HL-60/S4 (cell line): ENCODE measurements around the gene EAPP.
"Not testable (repeated sequence)": the region's sequence is repeated elsewhere in the genome, so short reads cannot be mapped to it uniquely, and the experiment has no call there.

Experiments used
- in situ Hi-C: fragments of 300-500 bp; cut with MboI; formaldehyde crosslinking; loops from 2 replicates; pipeline ENCODE4 v1.14.3; 2022; ENCODE audit warnings: low sequenced_read_pairs

EAPP gene

DNA sequence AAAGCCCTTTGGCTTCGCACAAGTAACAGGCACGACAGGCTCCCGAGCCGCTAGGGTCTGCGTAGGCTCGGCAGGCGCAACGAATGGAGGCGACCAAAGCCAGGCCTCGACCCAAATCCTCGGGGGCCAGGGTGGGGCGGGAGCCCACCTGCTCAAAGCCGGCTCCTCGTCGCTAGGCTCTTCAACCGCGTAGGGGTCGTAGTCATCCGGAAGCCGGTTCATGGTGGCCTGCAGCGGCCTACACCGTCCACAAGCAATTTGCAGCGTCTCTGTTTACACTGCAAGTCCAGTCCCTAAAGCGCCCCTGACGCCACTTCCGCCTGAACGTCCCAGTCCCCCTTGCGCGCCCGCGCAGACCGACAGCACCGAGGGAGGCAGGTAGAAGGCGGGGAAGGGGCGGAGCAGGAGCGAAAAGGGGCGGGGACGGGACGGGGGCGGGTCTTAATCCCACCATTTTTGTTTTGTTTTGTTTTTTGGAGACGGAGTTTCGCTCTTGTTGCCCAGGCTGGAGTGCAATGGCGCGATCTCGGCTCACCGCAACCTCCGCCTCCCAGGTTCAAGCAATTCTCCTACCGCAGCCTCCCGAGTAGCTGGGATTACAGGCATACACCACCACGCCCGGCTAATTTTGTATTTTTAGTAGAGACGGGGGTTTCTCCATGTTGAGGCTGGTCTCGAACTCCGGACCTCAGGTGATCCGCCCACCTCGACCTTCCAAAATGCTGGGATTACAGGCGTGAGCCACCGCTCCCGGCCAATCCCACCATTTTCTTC, at the start of gene EAPP:
Gene EAPP, minus strand, starts transcription at position 295 of the 774 bp plus-strand sequence. Its CDS starts 73 bp downstream, at position 222.
- in situ Hi-C loops: no loop called here

- in situ Hi-C loops: no loop called here
Observed at GRCh38 chr14:34583525-34583924, 44.0 kb upstream of the EAPP start.

DNA sequence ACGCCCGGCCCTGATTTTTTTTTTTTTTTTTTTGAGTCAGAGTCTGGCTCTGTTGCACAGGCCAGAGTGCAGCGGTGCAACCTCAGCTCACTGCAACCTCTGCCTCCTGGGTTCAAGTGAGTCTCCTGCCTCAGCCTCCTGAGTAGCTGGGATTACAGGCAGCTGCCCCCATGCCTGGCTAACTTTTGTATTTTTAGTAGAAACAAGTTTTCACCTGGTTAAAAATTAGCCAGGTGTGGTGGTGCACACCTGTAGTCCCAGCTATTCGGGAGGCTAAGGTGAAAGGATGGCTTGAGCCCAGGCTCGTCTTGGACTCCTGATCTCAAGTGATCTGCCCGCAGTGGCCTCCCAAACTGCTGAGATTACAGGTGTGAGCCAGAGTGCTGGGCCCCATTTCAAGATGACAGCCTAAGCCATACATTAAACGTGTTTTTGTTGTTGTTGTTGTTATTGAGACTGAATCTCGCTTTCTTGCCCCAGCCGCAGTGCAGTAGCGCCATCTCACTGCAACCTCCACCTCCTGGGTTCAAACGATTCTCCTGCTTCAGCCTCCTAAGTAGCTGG, 42.7 kb upstream of the EAPP start:
- in situ Hi-C loops: no loop called here

GRCh38 chr14:34580381-34580780, 40.9 kb upstream of the EAPP start:
- in situ Hi-C loops: no loop called here

- in situ Hi-C loops: no loop called here
Observed at GRCh38 chr14:34571771-34572170, 32.3 kb upstream of the EAPP start.

DNA sequence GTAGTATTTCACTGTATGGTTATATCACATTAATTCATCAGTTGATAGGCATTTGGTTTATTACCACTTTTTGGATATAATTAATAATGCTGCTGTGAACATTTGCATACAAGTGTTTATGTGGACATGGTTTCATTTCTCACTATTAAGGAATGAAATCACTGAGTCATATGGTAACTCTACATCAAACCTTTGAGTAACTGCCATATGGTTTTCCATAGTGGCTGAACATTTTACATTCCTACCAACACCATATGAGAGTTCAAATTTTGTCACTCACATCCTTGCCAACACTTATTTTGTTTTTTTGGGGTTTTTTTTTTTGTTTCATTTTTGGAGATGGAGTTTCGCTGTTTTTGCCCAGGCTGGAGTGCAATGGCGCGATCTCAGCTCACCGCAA, 30.2 kb upstream of the EAPP start:
- in situ Hi-C loops: no loop called here

DNA sequence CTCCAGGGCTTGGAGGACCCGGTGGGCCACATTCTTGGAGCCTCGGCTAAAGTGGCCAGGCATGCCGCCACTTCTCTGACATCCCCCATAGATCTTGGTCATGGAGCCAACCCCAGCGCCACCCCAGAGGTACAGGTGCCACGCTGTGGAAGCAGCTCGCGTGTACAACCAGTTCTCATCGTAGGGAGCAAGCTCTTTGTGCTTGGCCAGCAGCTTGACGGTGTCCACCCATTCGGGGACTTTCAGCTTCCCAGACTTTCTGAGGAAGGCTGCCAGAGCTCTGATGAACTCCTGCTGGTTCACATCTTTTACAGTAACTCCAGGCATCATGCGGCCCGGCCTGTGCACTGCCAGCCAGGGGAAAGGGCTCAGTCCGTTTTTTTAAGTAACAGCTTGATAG, 29.3 kb upstream of the EAPP start:
- in situ Hi-C loops: no loop called here

DNA sequence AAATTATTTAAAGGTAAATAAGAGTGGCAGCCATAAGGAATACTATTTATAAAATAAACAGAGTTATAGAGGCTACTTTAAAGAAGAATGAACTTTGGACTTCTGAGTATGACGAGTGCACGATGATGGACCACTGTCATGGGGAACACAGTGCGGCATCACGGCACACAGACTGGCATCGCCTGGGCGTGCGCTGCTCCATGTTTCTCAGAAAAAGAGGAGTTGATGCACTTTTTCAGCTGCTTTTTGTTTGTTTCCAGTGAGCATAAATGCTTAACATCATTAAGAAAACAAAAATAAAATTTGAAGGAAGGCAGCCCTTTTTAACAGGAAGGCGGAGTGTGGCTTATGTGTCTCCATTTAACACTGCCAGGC, 23.3 kb upstream of the EAPP start:
- in situ Hi-C loops: no loop called here

- in situ Hi-C loops: not testable (repeated sequence)
Observed at GRCh38 chr14:34562037-34562775, 22.7 kb upstream of the EAPP start.

- in situ Hi-C loops: not testable (repeated sequence)
Observed at GRCh38 chr14:34556498-34556829, 17.0 kb upstream of the EAPP start.

DNA sequence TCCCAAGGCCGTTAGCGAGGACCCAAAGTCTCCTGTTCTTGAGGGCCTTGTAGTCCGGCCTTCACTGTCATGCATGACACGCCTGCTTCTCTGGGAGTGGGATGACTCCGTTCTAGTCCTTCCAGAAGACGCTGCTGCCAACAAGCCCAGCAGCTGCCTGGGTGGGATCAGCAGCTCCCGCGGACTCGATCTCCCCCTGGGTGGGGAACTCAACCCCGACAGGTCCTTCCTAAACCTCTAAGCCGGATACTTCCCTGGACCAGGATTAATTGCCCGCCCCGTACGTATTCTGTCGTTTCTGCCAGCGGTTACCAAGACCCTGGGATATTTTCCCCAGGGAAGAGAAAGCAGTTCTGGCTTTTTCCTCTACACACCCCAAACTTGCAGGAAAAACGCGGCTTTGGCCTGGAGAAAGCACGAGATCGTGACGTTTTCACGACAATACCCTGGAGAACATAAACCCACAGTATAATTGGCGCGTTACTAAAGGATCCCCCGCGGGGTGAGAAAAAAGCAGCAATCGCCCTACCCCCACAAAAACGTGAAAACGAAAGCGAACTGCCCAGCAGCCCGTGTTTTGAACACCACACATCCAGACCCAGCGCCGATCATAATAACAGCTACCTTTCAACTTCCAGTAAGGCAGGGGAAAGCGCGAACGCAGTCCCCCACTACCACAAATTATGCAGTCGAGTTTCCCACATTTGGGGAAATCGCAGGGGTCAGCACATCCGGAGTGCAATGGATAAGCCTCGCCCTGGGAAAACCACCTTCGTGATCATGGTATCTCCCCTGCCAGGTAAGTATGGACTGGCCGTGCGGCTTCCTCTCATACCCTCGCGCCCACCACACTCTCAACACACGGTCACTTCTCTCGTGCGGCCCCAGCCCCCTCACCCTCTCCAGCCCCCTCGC, 16.3 kb upstream of the EAPP start:
- in situ Hi-C loops: not testable (repeated sequence)

DNA sequence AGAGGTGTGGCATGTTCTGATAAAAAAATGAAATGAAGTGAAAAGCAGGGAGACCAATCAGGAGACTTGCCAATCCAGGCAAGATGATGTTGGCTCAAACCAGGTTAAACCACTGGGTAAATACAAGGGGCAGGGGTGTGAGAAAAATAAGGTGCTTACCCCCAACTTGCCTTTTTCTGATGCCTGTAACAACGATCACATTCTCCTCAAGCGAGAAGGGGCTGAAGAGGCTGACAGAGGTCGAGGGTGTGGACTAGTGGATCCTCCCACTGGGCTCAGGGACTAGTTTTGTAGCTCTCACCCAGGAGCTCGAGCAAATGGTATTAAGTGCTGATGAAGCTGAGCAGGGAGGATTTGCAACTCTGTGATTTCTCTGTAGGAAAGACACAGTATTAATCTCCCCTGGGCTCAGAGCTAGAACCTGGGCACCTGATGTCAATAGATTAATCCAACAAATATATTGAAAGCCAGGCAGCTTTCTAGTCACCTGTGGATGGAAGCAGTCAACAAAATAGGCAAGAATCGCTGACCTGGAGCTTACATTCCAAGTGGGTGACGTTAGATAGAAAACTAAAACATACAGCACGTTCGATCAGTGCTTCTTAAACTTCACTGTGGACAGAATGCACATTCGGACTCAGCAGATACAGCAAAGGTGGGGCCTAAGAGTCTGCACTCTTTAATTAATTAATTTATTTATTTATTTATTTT, 15.2 kb upstream of the EAPP start:
- in situ Hi-C loops: no loop called here

DNA sequence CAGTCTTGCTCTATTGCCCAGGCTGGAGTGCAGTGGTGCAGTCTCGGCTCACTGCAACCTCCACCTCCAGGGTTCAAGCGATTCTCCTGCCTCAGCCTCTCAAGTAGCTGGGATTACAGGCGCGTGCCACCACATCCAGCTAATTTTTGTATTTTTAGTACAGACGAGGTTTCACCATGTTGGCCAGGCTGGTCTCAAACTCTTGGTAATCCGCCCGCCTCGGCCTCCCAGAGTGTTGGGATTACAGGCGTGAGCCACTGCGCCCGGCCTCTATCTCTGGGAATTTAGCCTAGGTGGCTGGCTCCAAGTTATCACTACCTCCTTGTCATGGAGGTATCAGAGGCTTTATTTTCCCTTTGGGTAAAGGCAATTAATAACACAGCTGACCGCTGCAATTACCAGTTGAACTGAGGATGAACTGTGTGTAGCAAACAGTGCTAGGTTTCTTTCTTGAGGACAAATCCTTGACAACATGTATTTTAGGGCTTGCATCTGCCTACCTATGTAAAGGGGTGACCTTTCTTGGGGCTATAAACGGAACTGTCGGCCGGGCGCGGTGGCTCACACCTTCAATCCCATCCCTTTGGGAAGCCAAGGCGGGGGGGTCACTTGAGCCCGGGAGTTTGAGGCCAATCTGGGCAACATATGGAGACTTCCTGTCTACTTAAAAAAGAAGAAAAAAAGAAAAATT, 9.9 kb upstream of the EAPP start:
- in situ Hi-C loops: not testable (repeated sequence)

DNA sequence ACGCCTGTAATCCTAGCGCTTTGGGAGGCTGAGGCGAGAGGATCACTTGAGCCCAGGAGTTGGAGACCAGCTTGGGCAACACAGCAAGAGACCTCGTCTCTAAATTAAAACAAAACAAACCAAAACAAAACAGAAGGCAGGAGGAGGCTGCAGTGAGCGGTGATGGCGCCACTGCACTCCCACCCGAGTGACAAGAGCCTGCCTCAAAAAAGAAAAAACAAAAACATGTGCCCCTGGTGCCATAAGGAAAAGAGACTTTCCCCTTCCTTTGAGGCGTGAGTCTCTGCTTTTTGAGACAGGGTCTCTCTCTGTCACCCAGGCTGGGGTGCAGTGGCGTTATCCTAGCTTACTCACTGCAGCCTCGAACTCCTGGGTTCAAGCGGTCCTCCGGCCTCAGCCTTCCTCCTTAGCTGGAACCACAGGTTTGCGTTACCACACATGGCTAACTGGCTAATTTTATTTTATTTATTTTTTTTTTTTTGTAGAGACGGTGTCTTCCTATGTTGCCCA, 9.0 kb upstream of the EAPP start:
- in situ Hi-C loops: no loop called here

DNA sequence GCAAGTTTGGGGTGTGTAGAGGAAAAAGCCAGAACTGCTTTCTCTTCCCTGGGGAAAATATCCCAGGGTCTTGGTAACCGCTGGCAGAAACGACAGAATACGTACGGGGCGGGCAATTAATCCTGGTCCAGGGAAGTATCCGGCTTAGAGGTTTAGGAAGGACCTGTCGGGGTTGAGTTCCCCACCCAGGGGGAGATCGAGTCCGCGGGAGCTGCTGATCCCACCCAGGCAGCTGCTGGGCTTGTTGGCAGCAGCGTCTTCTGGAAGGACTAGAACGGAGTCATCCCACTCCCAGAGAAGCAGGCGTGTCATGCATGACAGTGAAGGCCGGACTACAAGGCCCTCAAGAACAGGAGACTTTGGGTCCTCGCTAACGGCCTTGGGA, 7.6 kb upstream of the EAPP start:
- in situ Hi-C loops: not testable (repeated sequence)

- in situ Hi-C loops: not testable (repeated sequence)
Observed at GRCh38 chr14:34546272-34547135, 7.0 kb upstream of the EAPP start.

GRCh38 chr14:34540181-34541059, 919 bp upstream of the EAPP start:
- in situ Hi-C loops: not testable (repeated sequence)

GRCh38 chr14:34538871-34539406, 562 bp downstream of the EAPP start:
- in situ Hi-C loops: no loop called here
